ENCODE results near the gene NLGN2.
A peak's percentile ranks its signal among the peaks of the same experiment; 100 is the strongest.

The NLGN2 gene

DNA sequence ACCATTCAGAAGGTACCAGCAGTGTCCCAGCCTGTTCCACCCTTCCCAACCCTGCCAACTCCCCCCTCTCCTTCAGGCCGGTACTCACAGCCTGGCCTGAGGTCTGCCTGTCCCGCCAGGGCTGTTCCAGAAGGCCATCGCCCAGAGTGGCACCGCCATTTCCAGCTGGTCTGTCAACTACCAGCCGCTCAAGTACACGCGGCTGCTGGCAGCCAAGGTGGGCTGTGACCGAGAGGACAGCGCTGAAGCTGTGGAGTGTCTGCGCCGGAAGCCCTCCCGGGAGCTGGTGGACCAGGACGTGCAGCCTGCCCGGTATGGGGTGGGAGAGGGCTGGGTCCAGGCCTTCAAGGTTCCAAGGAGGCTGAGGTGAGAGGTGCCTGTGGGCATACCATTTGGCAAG, 7.2 kb downstream of the NLGN2 start:
- DNase-seq (ENCODE audit: low read depth), result no peak

- DNase-seq (ENCODE audit: low read depth), result no peak
Measured at GRCh38 chr17:7415784-7416183, 8.1 kb downstream of the NLGN2 start.

DNA sequence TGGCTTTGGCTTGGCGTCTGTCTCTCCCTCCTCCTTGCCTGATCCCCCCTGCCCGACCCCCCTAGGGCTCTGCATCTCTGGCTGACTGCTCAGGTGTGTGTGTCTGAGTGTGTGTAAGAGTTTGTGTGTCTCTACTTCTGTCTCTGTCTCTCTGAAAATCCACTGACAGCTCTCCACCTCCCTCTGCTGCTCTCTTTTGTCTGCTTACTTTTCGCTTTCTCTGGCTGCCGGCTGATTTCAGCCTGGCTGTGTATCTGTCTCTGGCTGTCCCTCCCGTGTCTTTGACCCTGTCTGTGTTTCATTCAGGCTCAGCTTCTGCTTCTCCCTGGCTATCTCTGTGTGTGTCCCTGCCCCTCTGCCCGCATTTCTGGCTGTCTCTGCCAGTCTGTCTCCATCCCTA, 8.7 kb downstream of the NLGN2 start:
- DNase-seq (ENCODE audit: low read depth), result no peak

DNA sequence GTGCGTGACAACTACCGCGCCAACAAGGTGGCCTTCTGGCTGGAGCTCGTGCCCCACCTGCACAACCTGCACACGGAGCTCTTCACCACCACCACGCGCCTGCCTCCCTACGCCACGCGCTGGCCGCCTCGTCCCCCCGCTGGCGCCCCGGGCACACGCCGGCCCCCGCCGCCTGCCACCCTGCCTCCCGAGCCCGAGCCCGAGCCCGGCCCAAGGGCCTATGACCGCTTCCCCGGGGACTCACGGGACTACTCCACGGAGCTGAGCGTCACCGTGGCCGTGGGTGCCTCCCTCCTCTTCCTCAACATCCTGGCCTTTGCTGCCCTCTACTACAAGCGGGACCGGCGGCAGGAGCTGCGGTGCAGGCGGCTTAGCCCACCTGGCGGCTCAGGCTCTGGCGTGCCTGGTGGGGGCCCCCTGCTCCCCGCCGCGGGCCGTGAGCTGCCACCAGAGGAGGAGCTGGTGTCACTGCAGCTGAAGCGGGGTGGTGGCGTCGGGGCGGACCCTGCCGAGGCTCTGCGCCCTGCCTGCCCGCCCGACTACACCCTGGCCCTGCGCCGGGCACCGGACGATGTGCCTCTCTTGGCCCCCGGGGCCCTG, 9.5 kb downstream of the NLGN2 start:
- DNase-seq (ENCODE audit: low read depth), result no peak

GRCh38 chr17:7418472-7419152, 11.0 kb downstream of the NLGN2 start:
- no peak for DNase-seq (ENCODE audit: low read depth)

GRCh38 chr17:7419819-7420610, 12.4 kb downstream of the NLGN2 start, which contains the start of gene SPEM1:
SPEM1 (plus strand) TSS chr17:7420324; CDS start chr17:7420385, 61 bp downstream.
- DNase-seq (ENCODE audit: low read depth), result no peak

DNA sequence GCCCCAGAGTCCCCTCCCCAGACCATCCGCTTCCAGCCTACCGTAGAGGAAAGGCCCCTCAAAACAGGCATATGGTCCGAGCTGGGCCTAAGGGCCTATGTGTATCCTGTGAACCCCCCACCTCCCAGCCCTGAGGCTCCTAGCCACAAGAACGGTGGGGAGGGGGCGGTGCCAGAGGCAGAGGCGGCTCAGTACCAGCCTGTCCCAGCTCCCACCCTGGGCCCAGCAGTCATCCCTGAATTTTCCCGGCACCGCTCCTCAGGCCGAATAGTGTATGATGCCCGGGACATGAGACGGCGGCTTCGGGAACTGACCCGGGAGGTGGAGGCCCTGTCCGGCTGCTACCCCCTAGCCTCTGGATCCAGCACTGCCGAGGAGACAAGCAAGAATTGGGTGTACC, 13.5 kb downstream of the NLGN2 start:
- no peak for DNase-seq (ENCODE audit: low read depth)

DNA sequence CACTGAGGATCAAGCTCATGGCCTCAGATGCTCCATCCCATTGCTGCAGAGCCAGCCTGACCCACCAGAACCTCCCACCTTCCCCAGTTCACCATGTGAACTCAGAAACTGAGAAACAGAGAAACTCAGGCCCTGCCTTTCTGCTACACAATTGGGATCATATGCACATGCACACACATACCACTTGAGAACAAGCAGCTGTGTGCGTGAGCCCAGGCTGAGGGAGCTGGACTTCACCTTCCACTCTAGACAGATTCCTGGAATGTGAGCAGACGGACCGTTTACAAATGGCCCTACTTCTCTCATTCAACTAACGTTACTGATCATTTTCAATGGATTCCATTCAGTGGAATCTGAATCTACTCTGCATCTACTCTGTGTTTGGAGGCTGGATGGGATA, 16.0 kb downstream of the NLGN2 start:
- DNase-seq (ENCODE audit: low read depth), result no peak

GRCh38 chr17:7425316-7425715, 17.7 kb downstream of the NLGN2 start, which contains the start of gene SPEM2:
SPEM2 (plus strand) TSS chr17:7425616; CDS start chr17:7425689, 73 bp downstream.
- DNase-seq (ENCODE audit: low read depth), result no peak

DNA sequence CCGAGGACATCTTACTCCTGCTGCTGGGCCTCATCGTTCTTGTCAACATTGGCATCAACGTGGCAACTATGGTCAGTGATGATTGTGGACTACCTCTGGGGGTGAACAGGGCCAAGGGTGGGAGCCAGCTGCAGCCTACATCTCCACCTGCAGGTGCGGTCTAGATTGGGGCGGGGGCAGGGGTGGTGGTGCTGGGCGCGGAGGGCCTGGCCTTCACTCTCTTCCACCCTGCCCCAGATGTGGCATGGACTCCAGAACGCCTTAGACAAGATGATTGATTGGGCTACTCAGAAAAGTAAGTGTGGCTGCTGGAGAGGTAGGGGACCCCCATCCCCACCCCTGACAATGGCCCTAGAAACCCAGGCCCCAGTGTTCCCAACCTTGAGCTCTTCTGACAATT, 18.1 kb downstream of the NLGN2 start:
- DNase-seq (ENCODE audit: low read depth), result no peak

- DNase-seq (ENCODE audit: low read depth), result no peak
Measured at GRCh38 chr17:7426203-7426863, 18.7 kb downstream of the NLGN2 start.

- DNase-seq (ENCODE audit: low read depth), result no peak
Measured at GRCh38 chr17:7426896-7427489, 19.3 kb downstream of the NLGN2 start.

GRCh38 chr17:7427549-7427948, 19.9 kb downstream of the NLGN2 start:
- no peak for DNase-seq (ENCODE audit: low read depth)

GRCh38 chr17:7428557-7428956, 20.9 kb downstream of the NLGN2 start, which contains the start of gene SPEM3:
SPEM3 (plus strand) TSS chr17:7428857; CDS start chr17:7428903, 46 bp downstream.
- no peak for DNase-seq (ENCODE audit: low read depth)

DNA sequence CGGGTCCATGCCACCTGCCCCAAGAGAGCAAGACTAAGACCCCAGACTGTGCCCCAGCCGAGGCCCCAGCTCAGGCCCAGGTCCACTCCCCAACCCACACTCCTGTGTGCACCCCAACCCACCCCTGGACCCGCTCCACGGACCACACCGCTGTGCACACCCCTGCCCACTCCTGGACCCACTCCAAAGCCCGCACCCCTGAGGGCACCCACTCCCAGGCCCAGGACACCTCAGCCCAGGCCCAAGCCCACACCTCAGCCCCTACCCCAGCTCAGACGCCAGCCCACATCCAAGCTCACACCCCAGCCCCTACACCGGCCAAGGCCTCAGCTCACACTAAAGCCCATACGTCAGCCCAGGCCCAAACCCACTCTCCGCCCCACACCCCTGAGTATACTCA, 22.1 kb downstream of the NLGN2 start:
- no peak for DNase-seq (ENCODE audit: low read depth)

- DNase-seq (ENCODE audit: low read depth), result no peak
Measured at GRCh38 chr17:7431231-7431630, 23.6 kb downstream of the NLGN2 start.

GRCh38 chr17:7432296-7432695, 24.7 kb downstream of the NLGN2 start:
- DNase-seq (ENCODE audit: low read depth), result no peak

DNA sequence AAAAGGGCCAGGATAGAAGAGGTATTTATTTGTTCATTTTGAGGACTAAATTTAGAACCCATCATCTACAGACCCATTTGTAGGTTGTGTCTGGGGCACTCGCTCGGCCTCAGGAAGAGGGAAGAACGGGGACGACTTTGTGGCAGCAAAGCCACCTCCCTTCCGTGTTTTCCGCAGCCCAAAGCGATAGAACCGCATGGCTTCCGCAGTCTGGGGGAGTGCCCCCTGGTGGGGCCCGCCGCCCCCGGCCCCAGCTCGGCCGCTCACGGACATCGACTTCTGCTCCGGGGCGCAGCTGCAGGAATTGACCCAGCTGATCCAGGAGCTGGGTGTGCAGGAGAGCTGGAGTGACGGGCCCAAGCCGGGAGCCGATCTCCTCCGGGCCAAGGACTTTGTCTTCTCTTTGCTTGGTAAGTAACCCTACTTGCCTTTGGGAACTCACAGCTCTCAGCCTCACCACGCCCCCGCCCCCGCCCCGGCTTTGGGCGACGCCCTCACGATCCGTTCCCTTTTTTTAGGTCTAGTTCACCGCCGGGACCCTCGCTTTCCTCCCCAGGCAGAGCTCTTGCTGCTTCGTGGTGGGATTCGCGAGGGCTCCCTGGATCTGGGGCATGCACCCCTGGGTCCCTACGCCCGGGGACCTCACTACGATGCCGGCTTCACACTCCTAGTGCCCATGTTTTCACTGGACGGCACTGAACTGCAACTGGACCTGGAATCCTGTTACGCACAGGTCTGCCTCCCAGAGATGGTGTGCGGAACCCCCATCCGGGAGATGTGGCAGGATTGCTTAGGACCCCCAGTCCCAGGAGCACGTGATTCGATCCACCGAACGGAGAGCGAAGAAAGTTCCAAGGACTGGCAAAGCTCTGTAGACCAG, 28.3 kb downstream of the NLGN2 start:
- DNase-seq (ENCODE audit: low read depth), result peak; percentile 36

DNA sequence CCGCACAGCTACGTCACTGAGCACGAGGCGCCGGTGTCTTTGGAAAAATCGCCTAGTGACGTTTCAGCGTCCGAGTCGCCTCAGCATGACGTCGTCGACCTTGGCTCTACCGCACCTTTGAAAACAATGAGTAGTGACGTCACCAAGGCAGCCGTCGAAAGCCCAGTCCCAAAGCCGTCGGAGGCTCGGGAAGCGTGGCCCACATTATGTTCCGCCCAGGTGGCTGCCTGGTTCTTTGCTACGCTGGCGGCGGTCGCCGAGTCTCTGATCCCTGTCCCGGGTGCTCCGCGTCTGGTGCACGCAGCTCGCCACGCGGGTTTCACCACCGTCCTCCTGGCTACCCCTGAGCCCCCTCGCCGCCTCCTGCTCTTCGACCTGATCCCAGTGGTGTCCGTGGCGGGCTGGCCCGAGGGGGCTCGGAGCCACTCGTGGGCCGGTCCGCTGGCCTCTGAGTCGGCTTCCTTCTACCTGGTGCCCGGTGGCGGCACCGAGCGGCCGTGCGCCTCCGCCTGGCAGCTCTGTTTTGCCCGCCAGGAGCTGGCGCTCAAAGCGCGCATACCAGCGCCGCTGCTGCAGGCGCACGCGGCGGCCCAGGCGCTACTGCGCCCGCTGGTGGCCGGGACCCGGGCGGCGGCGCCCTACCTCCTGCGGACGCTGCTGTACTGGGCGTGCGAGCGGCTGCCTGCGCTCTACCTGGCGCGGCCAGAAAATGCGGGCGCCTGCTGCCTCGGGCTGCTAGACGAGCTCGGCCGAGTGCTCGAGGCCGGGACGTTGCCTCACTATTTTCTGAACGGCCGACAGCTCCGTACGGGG, 29.1 kb downstream of the NLGN2 start:
- DNase-seq (ENCODE audit: low read depth), result peak; percentile 69

DNA sequence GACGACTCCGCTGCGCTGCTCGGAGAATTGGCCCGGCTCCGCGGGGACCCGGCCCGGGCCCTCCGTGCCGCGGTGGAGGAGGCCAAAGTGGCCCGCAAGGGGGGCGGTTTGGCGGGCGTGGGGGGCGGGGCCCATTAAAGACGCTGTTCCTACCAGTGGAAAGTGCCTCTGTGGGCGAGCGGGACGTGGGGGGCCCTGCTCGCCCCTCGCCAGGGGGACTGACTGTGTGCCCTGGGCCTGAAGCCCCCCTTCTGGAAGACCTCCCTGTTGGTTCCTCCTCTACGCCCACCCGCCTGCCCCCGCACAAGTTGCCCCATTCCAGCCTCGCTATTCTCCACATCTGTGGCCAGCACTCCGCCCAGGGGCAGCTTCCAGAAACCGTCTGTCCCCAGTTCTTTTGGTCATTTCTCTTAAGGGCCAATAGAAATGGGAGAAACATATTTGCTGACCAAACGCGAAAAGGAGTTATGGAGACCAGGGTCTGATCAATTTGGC, 29.8 kb downstream of the NLGN2 start:
- DNase-seq (ENCODE audit: low read depth), result no peak
